ENCODE measurements around the gene RGS17. TPM values are rescaled to one million over a fixed set of nuclear protein-coding genes. Genes with fewer than 3 reads are reported as not detected.

Gene RGS17, protein sequence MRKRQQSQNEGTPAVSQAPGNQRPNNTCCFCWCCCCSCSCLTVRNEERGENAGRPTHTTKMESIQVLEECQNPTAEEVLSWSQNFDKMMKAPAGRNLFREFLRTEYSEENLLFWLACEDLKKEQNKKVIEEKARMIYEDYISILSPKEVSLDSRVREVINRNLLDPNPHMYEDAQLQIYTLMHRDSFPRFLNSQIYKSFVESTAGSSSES
- under 1 TPM in 2 of 4 donors, not detected in 2; 0.55 to 0.79 TPM for total RNA-seq

- peaks cover 8 to 21% (median 16%) of the 10 kb centered on the region in 4 donors for H3K4me1 ChIP-seq
- no peaks in the 10 kb centered on the region for H3K36me3 ChIP-seq
- 4% methylated on average over 55 of the region's 89 CpGs; no CpG with 5 or more reads in 1 of the 2 donors for WGBS, 2 donors (ENCODE audit: low coverage in 1 of 2)
- H3K9me3 ChIP-seq, result no peaks in the 10 kb centered on the region
- in situ Hi-C loops (cut with MboI; ENCODE audit: low pct_ligation_motif_present in 1 of 4, low pct_unique_long_range_greater_than_20kb in 1 of 4, low sequenced_read_pairs in 3 of 4), result no loop called here
- intact Hi-C loops (cut with DNase I; ENCODE audit: low total_unique reads), result no loop called here
- peak within 1 kb of the TSS; percentile 41 to 60 (median 50) for H3K4me3 ChIP-seq
- peak within 1 kb of the TSS; percentile 26 to 57 (median 50) for H3K27ac ChIP-seq
- peaks cover 54% of the 10 kb centered on the region for H3K27me3 ChIP-seq
- no peak for TF ChIP-seq POLR2AphosphoS5 (IDR thresholded peaks at IDR 0.05)
- TF ChIP-seq POLR2A (IDR thresholded peaks at IDR 0.05), result no peak
- no peak for TF ChIP-seq CTCF (IDR thresholded peaks at IDR 0.05)
- no peak for TF ChIP-seq EP300 (IDR thresholded peaks at IDR 0.05; ENCODE audit: low read depth)
- peak; percentile 16 for DNase-seq
These were observed at the start of gene RGS17 for GRCh38 chr6:153131037-153131981. Gene RGS17, minus strand, starts transcription at chr6:153131282. Its CDS starts 87,264 bp downstream, at chr6:153044018.

DNA sequence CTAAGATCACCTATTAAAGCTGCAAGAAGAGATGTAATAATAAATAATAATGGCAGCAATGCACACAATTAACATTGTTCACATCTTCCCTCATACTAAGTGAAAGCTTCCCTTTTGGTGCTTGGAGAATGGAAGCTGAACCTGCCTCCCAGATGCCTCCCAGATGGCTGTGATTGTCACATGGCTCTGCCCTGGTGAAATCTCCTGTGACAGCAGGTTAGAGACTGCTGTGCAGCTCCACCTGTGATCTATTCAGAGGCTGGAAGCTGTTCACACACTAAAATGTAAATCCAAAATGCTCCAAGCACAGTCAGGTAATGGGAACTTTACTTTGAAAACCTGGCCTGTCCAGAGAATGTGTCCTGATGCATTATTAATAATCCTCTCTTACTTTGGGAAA, 41.7 kb upstream of the RGS17 start:
- intact Hi-C loops (cut with DNase I; ENCODE audit: low total_unique reads), result no loop called here

DNA sequence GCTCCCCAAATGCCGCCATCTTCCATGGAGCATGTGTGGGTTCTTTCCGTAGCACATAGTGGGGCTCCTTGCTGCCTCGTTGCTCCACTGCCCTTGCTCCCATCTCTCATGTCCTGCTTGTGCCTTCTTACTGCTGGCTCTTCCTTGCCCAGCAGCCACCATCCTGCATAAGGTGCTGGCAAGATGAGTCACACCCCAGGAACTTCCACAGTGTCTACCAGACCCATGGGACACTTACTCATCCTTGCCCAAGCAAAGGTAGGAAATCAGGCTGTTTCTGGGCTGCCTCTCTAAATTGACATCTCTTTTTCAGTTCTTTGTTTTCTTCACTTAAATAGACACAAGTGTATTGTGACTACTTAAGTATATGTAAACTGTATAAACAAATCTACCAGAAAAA, 39.4 kb upstream of the RGS17 start:
- no peaks in the 10 kb centered on the region for H3K9me3 ChIP-seq
- DNase-seq, result no peak
- 75% methylated on average over 3 of the region's 3 CpGs; no CpG with 5 or more reads in 1 of the 2 donors for WGBS, 2 donors (ENCODE audit: low coverage in 1 of 2)
- H3K36me3 ChIP-seq, result no peaks in the 10 kb centered on the region
- no peak overlapping the region for H3K27ac ChIP-seq
- TF ChIP-seq POLR2A (IDR thresholded peaks at IDR 0.05) (no peak), CTCF (IDR thresholded peaks at IDR 0.05) (no peak), EP300 (IDR thresholded peaks at IDR 0.05; ENCODE audit: low read depth) (no peak), POLR2AphosphoS5 (IDR thresholded peaks at IDR 0.05) (no peak)
- no peaks in the 10 kb centered on the region for H3K4me1 ChIP-seq
- in situ Hi-C loops (cut with MboI; ENCODE audit: low pct_ligation_motif_present in 1 of 4, low pct_unique_long_range_greater_than_20kb in 1 of 4, low sequenced_read_pairs in 3 of 4) (no loop called here), intact Hi-C loops (cut with DNase I; ENCODE audit: low total_unique reads) (no loop called here)
- H3K27me3 ChIP-seq, result no peaks in the 10 kb centered on the region
- H3K4me3 ChIP-seq, result no peak overlapping the region

More for the DNA sequence above, 41.7 kb upstream of the RGS17 start:
- in situ Hi-C loops (cut with MboI; ENCODE audit: low pct_ligation_motif_present in 1 of 4, low pct_unique_long_range_greater_than_20kb in 1 of 4, low sequenced_read_pairs in 3 of 4), result no loop called here
- no peaks in the 10 kb centered on the region for H3K4me1 ChIP-seq
- no peak overlapping the region for H3K4me3 ChIP-seq
- no peaks in the 10 kb centered on the region for H3K9me3 ChIP-seq
- H3K36me3 ChIP-seq, result no peaks in the 10 kb centered on the region
- TF ChIP-seq POLR2A (IDR thresholded peaks at IDR 0.05), result no peak
- H3K27ac ChIP-seq, result no peak overlapping the region
- no peaks in the 10 kb centered on the region for H3K27me3 ChIP-seq
- DNase-seq, result no peak

GRCh38 chr6:153167907-153168306, 36.8 kb upstream of the RGS17 start:
- no peak overlapping the region for H3K4me3 ChIP-seq
- H3K27me3 ChIP-seq, result no peaks in the 10 kb centered on the region
- intact Hi-C loops (cut with DNase I; ENCODE audit: low total_unique reads) (no loop called here), in situ Hi-C loops (cut with MboI; ENCODE audit: low pct_ligation_motif_present in 1 of 4, low pct_unique_long_range_greater_than_20kb in 1 of 4, low sequenced_read_pairs in 3 of 4) (no loop called here)
- 75 to 89% methylated on average over 1 of the region's 1 CpG for WGBS, 2 donors (ENCODE audit: low coverage in 1 of 2)
- no peak for TF ChIP-seq POLR2AphosphoS5 (IDR thresholded peaks at IDR 0.05)
- TF ChIP-seq CTCF (IDR thresholded peaks at IDR 0.05), result no peak
- no peak for TF ChIP-seq EP300 (IDR thresholded peaks at IDR 0.05; ENCODE audit: low read depth)
- TF ChIP-seq POLR2A (IDR thresholded peaks at IDR 0.05), result no peak
- H3K9me3 ChIP-seq, result no peaks in the 10 kb centered on the region
- H3K4me1 ChIP-seq, result no peaks in the 10 kb centered on the region
- DNase-seq, result no peak
- no peak overlapping the region for H3K27ac ChIP-seq
- no peaks in the 10 kb centered on the region for H3K36me3 ChIP-seq

Measured in transverse colon (tissue), 4 donors.